Body of pancreas (tissue), 4 donors: Measurements from ENCODE around the gene BMERB1.
"Not testable (repeated sequence)": the region's sequence is repeated elsewhere in the genome, so short reads cannot be mapped to it uniquely, and the experiment has no call there.

Experiments used
- CTCF ChIP-seq, 7 experiments: fragments of 450-650 bp in 4 of 7; fragments of 200-600 bp in 3 of 7; sonication (generic) in 3 of 7; IDR thresholded peaks; one replicate each; pipeline ENCODE4 v1.5.1; 2016 to 2019; ENCODE audit warnings: antibody characterized with exemption in 7 of 7
- POLR2A ChIP-seq, 3 donors: fragments of 450-650 bp; IDR thresholded peaks; one replicate each; pipeline ENCODE4 v1.6.1; 2016; ENCODE audit warnings: antibody characterized with exemption in 3 of 3, mild to moderate bottlenecking in 2 of 3

- TF ChIP-seq CTCF, POLR2A (IDR thresholded peaks at IDR 0.05): not testable (repeated sequence)
Measured at GRCh38 chr16:15607221-15607699, 172.9 kb downstream of the BMERB1 start.
